Measurements from ENCODE around the gene PER2.
"Not testable (repeated sequence)": the region's sequence is repeated elsewhere in the genome, so short reads cannot be mapped to it uniquely, and the experiment has no call there.

PER2 gene

GRCh38 chr2:238313289-238313990 is 25.0 kb upstream of the PER2 start:
- Histone ChIP-seq H3K9ac (ENCODE audit: low read depth, low read length) (no peak overlapping the region), H3K36me3 (ENCODE audit: control insufficient read depth, insufficient read depth, low read length) (no peaks in the 10 kb centered on the region), H3K9me3 (ENCODE audit: control insufficient read depth, insufficient read depth, low read length) (no peaks in the 10 kb centered on the region), H3K27ac (ENCODE audit: low read depth, low read length) (no peak overlapping the region), H3K4me1 (ENCODE audit: control insufficient read depth, insufficient read depth, low read length) (no peaks in the 10 kb centered on the region), H3K27me3 (ENCODE audit: control insufficient read depth, insufficient read depth, low read length) (no peaks in the 10 kb centered on the region; the same call in 1 of the 2 replicates), H3K4me3 (ENCODE audit: low read depth, low read length) (no peak overlapping the region)

- not testable (repeated sequence) for H3K4me3 ChIP-seq (ENCODE audit: low read depth, low read length); H3K27me3 ChIP-seq (ENCODE audit: control insufficient read depth, insufficient read depth, low read length); H3K36me3 ChIP-seq (ENCODE audit: control insufficient read depth, insufficient read depth, low read length); H3K4me1 ChIP-seq (ENCODE audit: control insufficient read depth, insufficient read depth, low read length); H3K9me3 ChIP-seq (ENCODE audit: control insufficient read depth, insufficient read depth, low read length); H3K9ac ChIP-seq (ENCODE audit: low read depth, low read length); H3K27ac ChIP-seq (ENCODE audit: low read depth, low read length)
These were observed 22.3 kb upstream of the PER2 start for GRCh38 chr2:238310721-238311120.

- Histone ChIP-seq H3K27me3 (ENCODE audit: control insufficient read depth, insufficient read depth, low read length) (no peaks in the 10 kb centered on the region), H3K9ac (ENCODE audit: low read depth, low read length) (no peak overlapping the region), H3K4me3 (ENCODE audit: low read depth, low read length) (no peak overlapping the region), H3K4me1 (ENCODE audit: control insufficient read depth, insufficient read depth, low read length) (no peaks in the 10 kb centered on the region), H3K27ac (ENCODE audit: low read depth, low read length) (no peak overlapping the region), H3K36me3 (ENCODE audit: control insufficient read depth, insufficient read depth, low read length) (no peaks in the 10 kb centered on the region), H3K9me3 (ENCODE audit: control insufficient read depth, insufficient read depth, low read length) (no peaks in the 10 kb centered on the region)
These were observed 19.8 kb upstream of the PER2 start for GRCh38 chr2:238308177-238308576.

GRCh38 chr2:238306672-238306998 is 18.2 kb upstream of the PER2 start:
- Histone ChIP-seq H3K27ac (ENCODE audit: low read depth, low read length) (no peak overlapping the region), H3K36me3 (ENCODE audit: control insufficient read depth, insufficient read depth, low read length) (no peaks in the 10 kb centered on the region), H3K27me3 (ENCODE audit: control insufficient read depth, insufficient read depth, low read length) (no peaks in the 10 kb centered on the region), H3K4me3 (ENCODE audit: low read depth, low read length) (no peak overlapping the region), H3K4me1 (ENCODE audit: control insufficient read depth, insufficient read depth, low read length) (no peaks in the 10 kb centered on the region), H3K9ac (ENCODE audit: low read depth, low read length) (no peak overlapping the region), H3K9me3 (ENCODE audit: control insufficient read depth, insufficient read depth, low read length) (no peaks in the 10 kb centered on the region)

- no peak overlapping the region for H3K4me3 ChIP-seq (ENCODE audit: low read depth, low read length)
- no peak overlapping the region for H3K27ac ChIP-seq (ENCODE audit: low read depth, low read length)
- H3K36me3 ChIP-seq (ENCODE audit: control insufficient read depth, insufficient read depth, low read length) = no peaks in the 10 kb centered on the region
These were observed 17.7 kb upstream of the PER2 start for GRCh38 chr2:238305965-238306671.

GRCh38 chr2:238305092-238305862 is 16.9 kb upstream of the PER2 start:
- Histone ChIP-seq H3K9me3 (ENCODE audit: control insufficient read depth, insufficient read depth, low read length) (no peaks in the 10 kb centered on the region), H3K4me3 (ENCODE audit: low read depth, low read length) (no peak overlapping the region), H3K27ac (ENCODE audit: low read depth, low read length) (no peak overlapping the region), H3K9ac (ENCODE audit: low read depth, low read length) (no peak overlapping the region), H3K27me3 (ENCODE audit: control insufficient read depth, insufficient read depth, low read length) (no peaks in the 10 kb centered on the region), H3K4me1 (ENCODE audit: control insufficient read depth, insufficient read depth, low read length) (no peaks in the 10 kb centered on the region), H3K36me3 (ENCODE audit: control insufficient read depth, insufficient read depth, low read length) (no peaks in the 10 kb centered on the region)

More at GRCh38 chr2:238305965-238306671, 17.7 kb upstream of the PER2 start:
- H3K27me3 ChIP-seq (ENCODE audit: control insufficient read depth, insufficient read depth, low read length) = no peaks in the 10 kb centered on the region
- no peak overlapping the region for H3K9ac ChIP-seq (ENCODE audit: low read depth, low read length)
- H3K4me1 ChIP-seq (ENCODE audit: control insufficient read depth, insufficient read depth, low read length) = no peaks in the 10 kb centered on the region
- no peaks in the 10 kb centered on the region for H3K9me3 ChIP-seq (ENCODE audit: control insufficient read depth, insufficient read depth, low read length)

- H3K9ac ChIP-seq (ENCODE audit: low read depth, low read length) = no peak overlapping the region
- H3K27ac ChIP-seq (ENCODE audit: low read depth, low read length) = no peak overlapping the region
- H3K4me1 ChIP-seq (ENCODE audit: control insufficient read depth, insufficient read depth, low read length) = no peaks in the 10 kb centered on the region
- H3K4me3 ChIP-seq (ENCODE audit: low read depth, low read length) = no peak overlapping the region
- no peaks in the 10 kb centered on the region for H3K27me3 ChIP-seq (ENCODE audit: control insufficient read depth, insufficient read depth, low read length)
- no peaks in the 10 kb centered on the region for H3K9me3 ChIP-seq (ENCODE audit: control insufficient read depth, insufficient read depth, low read length)
- no peaks in the 10 kb centered on the region for H3K36me3 ChIP-seq (ENCODE audit: control insufficient read depth, insufficient read depth, low read length)
These were observed 15.7 kb upstream of the PER2 start for GRCh38 chr2:238304116-238304515.

- no peak overlapping the region for H3K9ac ChIP-seq (ENCODE audit: low read depth, low read length)
- H3K27me3 ChIP-seq (ENCODE audit: control insufficient read depth, insufficient read depth, low read length) = no peaks in the 10 kb centered on the region
- no peak overlapping the region for H3K27ac ChIP-seq (ENCODE audit: low read depth, low read length)
- no peaks in the 10 kb centered on the region for H3K36me3 ChIP-seq (ENCODE audit: control insufficient read depth, insufficient read depth, low read length)
- H3K9me3 ChIP-seq (ENCODE audit: control insufficient read depth, insufficient read depth, low read length) = no peaks in the 10 kb centered on the region
- no peaks in the 10 kb centered on the region for H3K4me1 ChIP-seq (ENCODE audit: control insufficient read depth, insufficient read depth, low read length)
- H3K4me3 ChIP-seq (ENCODE audit: low read depth, low read length) = no peak overlapping the region
These were observed 14.3 kb upstream of the PER2 start for GRCh38 chr2:238302751-238303150.

- Histone ChIP-seq H3K4me1 (ENCODE audit: control insufficient read depth, insufficient read depth, low read length) (no peaks in the 10 kb centered on the region), H3K4me3 (ENCODE audit: low read depth, low read length) (no peak overlapping the region), H3K36me3 (ENCODE audit: control insufficient read depth, insufficient read depth, low read length) (no peaks in the 10 kb centered on the region), H3K9ac (ENCODE audit: low read depth, low read length) (no peak overlapping the region), H3K27ac (ENCODE audit: low read depth, low read length) (no peak overlapping the region), H3K9me3 (ENCODE audit: control insufficient read depth, insufficient read depth, low read length) (no peaks in the 10 kb centered on the region), H3K27me3 (ENCODE audit: control insufficient read depth, insufficient read depth, low read length) (no peaks in the 10 kb centered on the region)
These were observed 13.7 kb upstream of the PER2 start for GRCh38 chr2:238302087-238302486.

GRCh38 chr2:238299803-238300202 is 11.4 kb upstream of the PER2 start:
- Histone ChIP-seq H3K9ac (ENCODE audit: low read depth, low read length) (no peak overlapping the region), H3K9me3 (ENCODE audit: control insufficient read depth, insufficient read depth, low read length) (no peaks in the 10 kb centered on the region), H3K4me1 (ENCODE audit: control insufficient read depth, insufficient read depth, low read length) (no peaks in the 10 kb centered on the region), H3K27ac (ENCODE audit: low read depth, low read length) (no peak overlapping the region), H3K4me3 (ENCODE audit: low read depth, low read length) (no peak overlapping the region), H3K36me3 (ENCODE audit: control insufficient read depth, insufficient read depth, low read length) (no peaks in the 10 kb centered on the region), H3K27me3 (ENCODE audit: control insufficient read depth, insufficient read depth, low read length) (no peaks in the 10 kb centered on the region)
